Effector memory CD8-positive, alpha-beta T cell (primary cell): ENCODE results near the gene TSG101.

Experiments
- ATAC-seq: fragments of 150-1000 bp; cut with Tn5 transposase; replicated peaks from 2 replicates; pipeline ENCODE4 v1.10.0; 2021; ENCODE audit warnings: mild to moderate bottlenecking, moderate library complexity
- DNase-seq, 3 experiments: peaks; one replicate each; pipeline ENCODE4 v3.0.0; 2021
- H3K27ac Mint-ChIP-seq, 2 donors: one replicate each; pipeline ENCODE4 v1.8.0; 2022; ENCODE audit warnings: mild to moderate bottlenecking in 2 of 2, mixed read lengths in 2 of 2, moderate library complexity in 2 of 2
- H3K27me3 Mint-ChIP-seq, 2 donors: one replicate each; pipeline ENCODE4 v1.8.0; 2022; ENCODE audit warnings: mixed read lengths in 2 of 2
- H3K36me3 Mint-ChIP-seq: one replicate; pipeline ENCODE4 v1.8.0; 2022; ENCODE audit warnings: mild to moderate bottlenecking, moderate library complexity, mixed read lengths; ENCODE audit not compliant: insufficient read depth
- H3K4me1 Mint-ChIP-seq, 2 donors: one replicate each; pipeline ENCODE4 v1.8.0; 2022; ENCODE audit warnings: low read depth in 2 of 2, mixed read lengths in 2 of 2
- H3K4me3 Mint-ChIP-seq, 2 donors: one replicate each; pipeline ENCODE4 v1.8.0; 2022; ENCODE audit warnings: mild to moderate bottlenecking in 2 of 2, mixed read lengths in 2 of 2, moderate library complexity in 2 of 2
- H3K9me3 Mint-ChIP-seq, 2 donors: one replicate each; pipeline ENCODE4 v1.8.0; 2022; ENCODE audit warnings: mixed read lengths in 2 of 2

Gene TSG101

GRCh38 chr11:18485913-18486528, 40.7 kb downstream of the TSG101 start:
- H3K4me1 Mint-ChIP-seq: peaks cover 0 to 3% of the 10 kb centered on the region in 2 donors
- H3K9me3 Mint-ChIP-seq: no peaks in the 10 kb centered on the region
- DNase-seq (no peak), ATAC-seq (no peak)
- no peaks in the 10 kb centered on the region for H3K27me3 Mint-ChIP-seq
- peaks cover 73% of the 10 kb centered on the region for H3K36me3 Mint-ChIP-seq
- no peak overlapping the region for H3K4me3 Mint-ChIP-seq
- peak overlapping the region in 1 of 2 donors; percentile 44 for H3K27ac Mint-ChIP-seq

DNA sequence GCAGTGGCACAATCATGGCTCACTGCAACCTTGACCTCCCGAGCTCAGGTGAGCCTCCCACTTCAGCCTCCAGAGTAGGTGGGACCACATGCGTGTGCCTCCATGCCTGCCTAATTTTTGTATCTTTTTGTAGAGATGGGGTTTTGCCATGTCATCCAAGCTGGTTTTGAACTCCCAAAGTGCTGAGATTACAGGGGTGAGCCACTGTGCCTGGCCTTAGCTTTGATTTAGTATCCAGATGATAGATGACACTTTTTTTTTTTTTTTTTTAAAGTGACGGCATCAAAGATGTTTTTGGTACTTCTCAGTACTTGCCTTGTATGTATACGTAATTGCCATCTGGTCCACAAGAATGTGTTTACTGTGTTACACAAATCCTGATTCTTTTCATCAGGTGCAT, 47.7 kb downstream of the TSG101 start:
- ATAC-seq: no peak
- peaks cover 77% of the 10 kb centered on the region for H3K36me3 Mint-ChIP-seq

DNA sequence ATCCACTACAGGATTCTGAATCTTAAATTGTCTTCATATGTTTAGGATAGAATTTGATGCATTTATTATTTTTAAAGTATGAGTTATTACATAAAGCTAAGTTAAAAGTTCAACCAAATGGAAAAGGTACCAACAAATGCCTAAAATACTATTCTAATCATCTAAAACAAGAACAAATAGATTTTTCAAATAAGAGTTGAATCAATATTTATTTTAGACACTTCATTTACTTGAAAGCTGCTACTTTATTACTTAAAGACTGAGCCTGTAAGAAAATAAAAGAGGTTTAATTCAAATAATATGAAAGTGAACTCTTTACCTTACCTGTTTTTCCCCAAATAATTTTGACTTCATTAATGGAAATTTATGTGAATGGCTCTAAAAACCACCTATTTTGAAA, 54.2 kb downstream of the TSG101 start:
- no peak overlapping the region for H3K4me3 Mint-ChIP-seq
- H3K27ac Mint-ChIP-seq: no peak overlapping the region
- DNase-seq (no peak), ATAC-seq (no peak)
- no peaks in the 10 kb centered on the region for H3K27me3 Mint-ChIP-seq
- no peaks in the 10 kb centered on the region for H3K4me1 Mint-ChIP-seq
- no peaks in the 10 kb centered on the region for H3K9me3 Mint-ChIP-seq
- H3K36me3 Mint-ChIP-seq: peaks cover 32% of the 10 kb centered on the region

More for the DNA sequence above, 47.7 kb downstream of the TSG101 start:
- H3K27me3 Mint-ChIP-seq: no peaks in the 10 kb centered on the region
- no peak for DNase-seq
- no peaks in the 10 kb centered on the region for H3K4me1 Mint-ChIP-seq
- no peak overlapping the region for H3K27ac Mint-ChIP-seq
- H3K9me3 Mint-ChIP-seq: no peaks in the 10 kb centered on the region
- H3K4me3 Mint-ChIP-seq: no peak overlapping the region

DNA sequence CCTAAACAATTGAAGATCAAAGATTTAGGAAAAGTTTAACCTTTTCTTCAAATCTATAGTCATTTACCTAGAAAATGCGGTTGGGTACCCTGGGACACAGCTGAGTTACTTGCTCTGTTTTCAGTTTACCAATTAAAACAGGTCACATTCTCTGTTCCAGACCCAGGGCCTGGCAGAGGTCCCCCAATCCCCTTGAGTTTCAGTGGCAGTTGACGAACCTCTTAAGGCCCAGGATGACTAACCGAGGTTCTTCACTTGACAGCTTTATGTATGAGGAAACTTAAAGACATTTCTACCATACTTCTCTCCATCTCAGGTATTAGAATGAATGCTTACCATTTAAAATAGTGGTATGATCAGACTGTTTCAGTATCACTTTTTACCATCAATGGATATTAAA, 54.7 kb downstream of the TSG101 start:
- Mint-ChIP-seq H3K27me3 (no peaks in the 10 kb centered on the region), H3K4me1 (no peaks in the 10 kb centered on the region), H3K9me3 (no peaks in the 10 kb centered on the region), H3K27ac (peak overlapping the region in 1 of 2 donors; percentile 46), H3K36me3 (peaks cover 28% of the 10 kb centered on the region), H3K4me3 (no peak overlapping the region)
- ATAC-seq (no peak), DNase-seq (no peak)

DNA sequence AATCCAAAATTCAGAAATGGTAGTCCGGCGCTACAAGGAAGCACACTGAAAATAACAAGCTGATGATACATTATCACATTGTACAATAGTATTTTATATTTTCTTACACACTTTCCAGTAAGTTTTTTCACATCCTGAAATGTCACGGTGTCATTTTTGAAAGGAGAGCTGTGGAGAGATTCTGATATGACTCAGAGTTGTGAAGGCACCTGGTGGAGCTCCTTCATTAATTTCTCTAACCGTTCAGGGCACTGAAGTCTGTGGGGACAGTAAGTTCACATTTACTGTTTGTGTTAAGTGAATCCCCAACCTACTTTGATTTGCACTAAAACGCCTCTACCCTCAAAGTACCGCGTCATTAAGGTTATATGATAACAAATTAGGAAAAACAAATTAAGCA, 57.8 kb downstream of the TSG101 start:
- Mint-ChIP-seq H3K4me1 (no peaks in the 10 kb centered on the region), H3K9me3 (no peaks in the 10 kb centered on the region), H3K27me3 (no peaks in the 10 kb centered on the region), H3K27ac (no peak overlapping the region), H3K36me3 (peaks cover 11% of the 10 kb centered on the region), H3K4me3 (no peak overlapping the region)
- ATAC-seq (no peak), DNase-seq (no peak)

DNA sequence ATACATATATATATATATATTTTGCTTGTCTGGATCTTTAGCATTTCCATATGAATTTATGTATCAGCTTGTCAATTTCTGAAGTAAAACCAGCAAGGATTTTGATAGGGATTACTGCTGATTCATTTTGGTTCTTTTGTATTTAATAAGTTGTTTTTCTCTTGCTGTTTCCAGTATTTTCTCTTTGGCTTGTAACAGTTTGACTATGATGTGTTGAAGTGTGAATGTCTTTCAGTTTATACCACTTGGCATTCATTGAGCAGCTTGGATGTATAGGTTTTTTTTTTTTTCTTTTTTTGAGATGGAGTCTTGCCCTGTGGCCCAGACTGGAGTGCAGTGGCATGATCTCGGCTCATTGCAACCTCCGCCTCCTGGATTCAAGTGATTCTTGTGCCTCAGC, 58.7 kb downstream of the TSG101 start:
- Mint-ChIP-seq H3K4me1 (no peaks in the 10 kb centered on the region), H3K27me3 (no peaks in the 10 kb centered on the region), H3K36me3 (peaks cover 8% of the 10 kb centered on the region), H3K9me3 (no peaks in the 10 kb centered on the region), H3K4me3 (no peak overlapping the region), H3K27ac (no peak overlapping the region)
- DNase-seq (no peak), ATAC-seq (no peak)

- no peaks in the 10 kb centered on the region for H3K4me1 Mint-ChIP-seq
- no peaks in the 10 kb centered on the region for H3K9me3 Mint-ChIP-seq
- H3K27me3 Mint-ChIP-seq: no peaks in the 10 kb centered on the region
- no peak overlapping the region for H3K27ac Mint-ChIP-seq
- DNase-seq: no peak
- no peak for ATAC-seq
- peaks cover 8% of the 10 kb centered on the region for H3K36me3 Mint-ChIP-seq
- H3K4me3 Mint-ChIP-seq: no peak overlapping the region
These were observed 60.3 kb downstream of the TSG101 start for GRCh38 chr11:18466402-18466801.

DNA sequence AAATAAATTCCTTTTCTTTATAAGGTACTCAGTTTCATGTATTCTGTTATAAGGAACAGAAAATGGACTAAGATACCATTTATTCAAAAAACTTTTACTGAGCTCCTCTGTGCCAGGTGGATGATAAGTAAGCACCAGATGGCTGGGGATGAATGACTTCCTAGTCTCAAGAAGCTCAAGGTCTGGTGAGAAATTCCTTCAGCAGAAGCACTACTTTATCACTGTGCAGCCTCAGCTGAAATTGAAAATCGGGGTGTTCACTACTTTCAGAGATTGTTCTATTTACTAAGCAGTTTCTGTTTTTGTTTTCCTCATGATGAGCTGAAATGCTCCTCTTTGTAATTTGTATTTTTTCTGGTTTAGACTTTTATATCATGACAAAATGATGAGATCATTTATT, 63.3 kb downstream of the TSG101 start:
- ATAC-seq (no peak), DNase-seq (no peak)
- H3K27me3 Mint-ChIP-seq: no peaks in the 10 kb centered on the region
- peaks cover 3% of the 10 kb centered on the region for H3K36me3 Mint-ChIP-seq
- no peaks in the 10 kb centered on the region for H3K4me1 Mint-ChIP-seq
- H3K4me3 Mint-ChIP-seq: no peak overlapping the region
- no peaks in the 10 kb centered on the region for H3K9me3 Mint-ChIP-seq
- no peak overlapping the region for H3K27ac Mint-ChIP-seq

GRCh38 chr11:18461909-18462308, 64.8 kb downstream of the TSG101 start:
- no peaks in the 10 kb centered on the region for H3K4me1 Mint-ChIP-seq
- no peak overlapping the region for H3K4me3 Mint-ChIP-seq
- no peaks in the 10 kb centered on the region for H3K9me3 Mint-ChIP-seq
- H3K27ac Mint-ChIP-seq: no peak overlapping the region
- H3K27me3 Mint-ChIP-seq: no peaks in the 10 kb centered on the region
- ATAC-seq (no peak), DNase-seq (no peak)
- H3K36me3 Mint-ChIP-seq: no peaks in the 10 kb centered on the region

- Mint-ChIP-seq H3K27me3 (no peaks in the 10 kb centered on the region), H3K4me3 (no peak overlapping the region), H3K36me3 (no peaks in the 10 kb centered on the region), H3K4me1 (peaks cover 0 to 3% of the 10 kb centered on the region in 2 donors), H3K27ac (no peak overlapping the region), H3K9me3 (no peaks in the 10 kb centered on the region)
- ATAC-seq (no peak), DNase-seq (no peak)
These were observed 67.1 kb downstream of the TSG101 start for GRCh38 chr11:18459634-18460033.

- no peaks in the 10 kb centered on the region for H3K27me3 Mint-ChIP-seq
- ATAC-seq: no peak
- H3K4me3 Mint-ChIP-seq: no peak overlapping the region
- no peak for DNase-seq
- no peaks in the 10 kb centered on the region for H3K36me3 Mint-ChIP-seq
- no peaks in the 10 kb centered on the region for H3K9me3 Mint-ChIP-seq
- peaks cover 0 to 7% of the 10 kb centered on the region in 2 donors for H3K4me1 Mint-ChIP-seq
- H3K27ac Mint-ChIP-seq: peak overlapping the region in 1 of 2 donors; percentile 15
These were observed 69.3 kb downstream of the TSG101 start for GRCh38 chr11:18457450-18457849.

- H3K27ac Mint-ChIP-seq: no peak within 1 kb of the TSS
- peak; percentile 36 for ATAC-seq
- no peaks in the 10 kb centered on the region for H3K27me3 Mint-ChIP-seq
- no peaks in the 10 kb centered on the region for H3K9me3 Mint-ChIP-seq
- peak in 1 of 3 experiments; percentile 6 for DNase-seq
- H3K4me3 Mint-ChIP-seq: no peak within 1 kb of the TSS
- H3K36me3 Mint-ChIP-seq: peaks cover 3% of the 10 kb centered on the region
- H3K4me1 Mint-ChIP-seq: peaks cover 0 to 7% of the 10 kb centered on the region in 2 donors
These were observed 70.9 kb downstream of the TSG101 start, which contains the start of gene LDHAL6A for GRCh38 chr11:18455686-18456372. TSS of gene LDHAL6A (plus strand) at chr11:18455856. CDS start at chr11:18456681, 825 bp downstream.

DNA sequence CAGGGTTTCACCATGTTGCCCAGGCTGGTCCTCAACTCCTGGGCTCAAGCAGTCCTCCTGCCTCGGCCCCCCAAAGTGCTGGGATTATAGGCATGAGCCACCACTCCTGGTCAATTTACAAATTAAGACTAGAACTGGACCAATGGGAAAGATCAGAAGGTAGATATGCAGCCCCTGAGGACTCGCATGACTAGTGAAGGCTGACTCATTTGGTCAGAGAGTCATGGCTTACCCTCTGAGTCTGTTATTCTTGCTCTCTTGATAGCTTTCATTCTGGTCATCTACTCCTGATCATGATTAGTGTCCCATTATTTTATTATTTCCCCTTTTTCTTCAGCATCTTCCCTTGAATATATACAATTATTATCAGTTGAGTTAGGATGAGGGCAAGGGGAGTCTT, 73.8 kb downstream of the TSG101 start:
- no peak overlapping the region for H3K27ac Mint-ChIP-seq
- H3K27me3 Mint-ChIP-seq: no peaks in the 10 kb centered on the region
- H3K4me3 Mint-ChIP-seq: no peak overlapping the region
- ATAC-seq (no peak), DNase-seq (no peak)
- H3K36me3 Mint-ChIP-seq: peaks cover 3% of the 10 kb centered on the region
- no peaks in the 10 kb centered on the region for H3K9me3 Mint-ChIP-seq
- H3K4me1 Mint-ChIP-seq: peaks cover 0 to 7% of the 10 kb centered on the region in 2 donors

DNA sequence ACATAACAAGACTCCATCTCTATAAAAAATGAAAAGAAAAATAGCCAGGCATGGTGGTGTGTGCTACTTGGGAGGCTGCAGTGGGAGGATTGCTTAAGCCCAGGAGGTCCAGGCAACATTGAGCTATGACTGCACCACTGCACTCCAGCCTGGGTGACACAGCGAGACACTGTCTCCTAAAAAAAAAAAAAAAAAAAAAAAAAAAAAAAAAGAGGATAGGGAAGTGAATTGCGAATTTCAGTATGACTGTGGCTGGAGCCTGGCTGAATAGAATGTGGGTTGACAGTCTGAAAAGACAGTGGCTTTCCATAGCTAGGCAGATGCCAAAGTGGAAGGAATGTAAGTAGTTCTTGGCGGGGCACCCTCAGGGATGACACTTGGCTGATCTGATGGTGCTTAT, 77.5 kb downstream of the TSG101 start:
- Mint-ChIP-seq H3K9me3 (no peaks in the 10 kb centered on the region), H3K4me1 (peaks cover 0 to 4% of the 10 kb centered on the region in 2 donors), H3K27ac (no peak overlapping the region), H3K36me3 (peaks cover 3% of the 10 kb centered on the region), H3K27me3 (no peaks in the 10 kb centered on the region), H3K4me3 (no peak overlapping the region)
- DNase-seq (no peak), ATAC-seq (no peak)
